HG03432 (cell line): ENCODE measurements around the gene AADAC.
A peak's percentile ranks its signal among the peaks of the same experiment; 100 is the strongest.
"Not testable (repeated sequence)": the region's sequence is repeated elsewhere in the genome, so short reads cannot be mapped to it uniquely, and the experiment has no call there.

Experiments
- ATAC-seq: cut with Tn5 transposase; IDR thresholded peaks from one replicate; pipeline ENCODE4 v1.9.1; 2021; ENCODE audit warnings: mild to moderate bottlenecking, moderate library complexity; ENCODE audit not compliant: unreplicated experiment

AADAC gene

GRCh38 chr3:151796105-151796680 is 17.7 kb upstream of the AADAC start:
- ATAC-seq: no peak

- no peak for ATAC-seq
Measured at GRCh38 chr3:151798466-151798865, 15.4 kb upstream of the AADAC start.

GRCh38 chr3:151800431-151800830 is 13.5 kb upstream of the AADAC start:
- no peak for ATAC-seq

GRCh38 chr3:151804267-151804666 is 9.6 kb upstream of the AADAC start:
- no peak for ATAC-seq

GRCh38 chr3:151806838-151807237 is 7.1 kb upstream of the AADAC start:
- ATAC-seq: no peak

- not testable (repeated sequence) for ATAC-seq
Measured at GRCh38 chr3:151808926-151809325, 5.0 kb upstream of the AADAC start.

GRCh38 chr3:151811474-151811873 is 2.4 kb upstream of the AADAC start:
- no peak for ATAC-seq

- no peak for ATAC-seq
Measured at GRCh38 chr3:151814588-151814987, 672 bp downstream of the AADAC start.

- no peak for ATAC-seq
Measured at GRCh38 chr3:151816091-151816604, 2.2 kb downstream of the AADAC start.

- no peak for ATAC-seq
Measured at GRCh38 chr3:151817473-151817872, 3.6 kb downstream of the AADAC start.

- no peak for ATAC-seq
Measured at GRCh38 chr3:151818361-151818760, 4.4 kb downstream of the AADAC start.

GRCh38 chr3:151819910-151820309 is 6.0 kb downstream of the AADAC start:
- ATAC-seq: no peak

- no peak for ATAC-seq
Measured at GRCh38 chr3:151827816-151828215, 13.9 kb downstream of the AADAC start.

- no peak for ATAC-seq
Measured at GRCh38 chr3:151835751-151836525, 22.0 kb downstream of the AADAC start.

GRCh38 chr3:151837057-151837456 is 23.1 kb downstream of the AADAC start:
- no peak for ATAC-seq

- peak; percentile 76 for ATAC-seq
Measured at GRCh38 chr3:151838574-151839312, 24.8 kb downstream of the AADAC start.

- ATAC-seq: no peak
Measured at GRCh38 chr3:151839313-151839631, 25.4 kb downstream of the AADAC start.

- ATAC-seq: no peak
Measured at GRCh38 chr3:151841801-151842200, 27.9 kb downstream of the AADAC start.

GRCh38 chr3:151843275-151843674 is 29.4 kb downstream of the AADAC start:
- ATAC-seq: no peak

GRCh38 chr3:151845306-151845905 is 31.5 kb downstream of the AADAC start:
- ATAC-seq: no peak

- ATAC-seq: not testable (repeated sequence)
Measured at GRCh38 chr3:151850065-151850464, 36.1 kb downstream of the AADAC start.
